Fibroblast of mammary gland (primary cell): Measurements from ENCODE around the gene PRSS3.

ENCODE experiments used
- DNase-seq: peaks from one replicate; pipeline ENCODE4 v3.0.0-alpha.2; 2010; ENCODE audit warnings: low read depth
- H3K4me3 ChIP-seq: 2 replicates; pipeline ENCODE4 v1.5.1; 2011; ENCODE audit warnings: low read depth, mild to moderate bottlenecking, low read length, moderate library complexity; ENCODE audit not compliant: control insufficient read depth
- CTCF ChIP-seq: conservative IDR thresholded peaks from 2 replicates; pipeline ENCODE4 v1.5.1; 2011; ENCODE audit warnings: low read depth, low read length, inconsistent platforms; ENCODE audit not compliant: control insufficient read depth, insufficient read depth

Gene PRSS3

GRCh38 chr9:33809506-33809905, 14.1 kb downstream of the PRSS3 start:
- H3K4me3 ChIP-seq, result no peak overlapping the region
- DNase-seq, result no peak
- no peak for TF ChIP-seq CTCF

- TF ChIP-seq CTCF, result peak; percentile 68
- DNase-seq, result peak; percentile 83
- H3K4me3 ChIP-seq, result no peak overlapping the region
These were observed 18.6 kb downstream of the PRSS3 start for GRCh38 chr9:33813712-33814641.

- DNase-seq, result no peak
- no peak for TF ChIP-seq CTCF
- no peak overlapping the region for H3K4me3 ChIP-seq
These were observed 20.4 kb downstream of the PRSS3 start for GRCh38 chr9:33815781-33816180.

GRCh38 chr9:33816327-33817252, 21.2 kb downstream of the PRSS3 start, which contains the start of gene UBE2R2:
UBE2R2 (plus strand) TSS chr9:33817160; CDS start chr9:33817758, 598 bp downstream.
- DNase-seq, result peak; percentile 88
- TF ChIP-seq CTCF, result no peak
- peak within 1 kb of the TSS; percentile 65 for H3K4me3 ChIP-seq

- H3K4me3 ChIP-seq, result peak overlapping the region; percentile 55
- peak; percentile 29 for TF ChIP-seq CTCF
- peak; percentile 70 for DNase-seq
These were observed 22.2 kb downstream of the PRSS3 start for GRCh38 chr9:33817327-33818166.
